Endothelial cell of umbilical vein (primary cell): ENCODE data around the gene FCN1. TPM values are rescaled to one million over a fixed set of nuclear protein-coding genes. Genes with fewer than 3 reads are reported as not detected.

Experiments used
- BruUV-seq: library from RNA; stranded (reverse); fragments of 400-500 nt; replicated peaks from 2 replicates; lab custom pipeline; 2021; lab: Mats Ljungman, UMichigan
- CTCF ChIA-PET: fragments of 300-600, 350-600 bp; sonication (Branson Sonifier 250); formaldehyde crosslinking; loops from one replicate; lab custom pipeline; 2021; ENCODE audit warnings: antibody characterized with exemption, inconsistent platforms; lab: Charles Lee
- POLR2A ChIA-PET: fragments of 300-600, 350-600 bp; sonication (Branson Sonifier 250); formaldehyde crosslinking; loops from one replicate; lab custom pipeline; 2021; ENCODE audit warnings: antibody characterized with exemption, inconsistent platforms; lab: Charles Lee
- DNase-seq: peaks from one replicate; pipeline ENCODE4 v3.0.0-alpha.2; 2011; ENCODE audit warnings: low read depth, low spot score
- FAIRE-seq: peaks from 2 replicates; lab custom pipeline; 2011; peaks lifted over from hg19 to GRCh38; lab: Jason Lieb, UNC
- H2AFZ ChIP-seq: 2 replicates; pipeline ENCODE4 v1.6.0; 2012; ENCODE audit warnings: low read depth, low read length, control low read depth, inconsistent platforms
- H3K27ac ChIP-seq: 2 replicates; pipeline ENCODE4 v1.5.1; 2011; ENCODE audit warnings: low read depth, mild to moderate bottlenecking, control low read depth, low read length, moderate library complexity; ENCODE audit not compliant: insufficient read depth
- H3K27me3 ChIP-seq, 2 experiments: 2 replicates each; pipeline versions ENCODE4 v1.6.0 to v1.6.1; 2011; ENCODE audit warnings: low read length in 2 of 2, mixed read lengths in 1 of 2; ENCODE audit not compliant: control insufficient read depth in 2 of 2, insufficient read depth in 2 of 2
- H3K36me3 ChIP-seq, 2 experiments: 2 replicates in 1 of 2; 3 replicates in 1 of 2; pipeline ENCODE4 v1.5.1; 2011; ENCODE audit warnings: low read length in 2 of 2, mild to moderate bottlenecking in 1 of 2, moderate library complexity in 1 of 2; ENCODE audit not compliant: control insufficient read depth in 2 of 2, insufficient read depth in 2 of 2; ENCODE audit errors: extremely low read depth in 1 of 2
- H3K4me1 ChIP-seq: 3 replicates; pipeline ENCODE4 v1.5.1; 2011; ENCODE audit warnings: mild to moderate bottlenecking, low read length; ENCODE audit not compliant: control insufficient read depth, insufficient read depth; ENCODE audit errors: extremely low read depth
- H3K4me2 ChIP-seq: 2 replicates; pipeline ENCODE4 v1.6.1; 2011; ENCODE audit warnings: low read length, control low read depth, mixed read lengths; ENCODE audit not compliant: insufficient read depth
- H3K4me3 ChIP-seq, 3 experiments: fragments of 200-600 bp in 1 of 3; sonication (generic), shearing (Covaris generic) in 1 of 3; replicated peaks in 1 of 3; 2 replicates each; pipeline ENCODE4 v1.5.1; 2011 to 2016; ENCODE audit warnings: control low read depth in 3 of 3, low read length in 3 of 3, mild to moderate bottlenecking in 2 of 3, inconsistent platforms in 1 of 3, low read depth in 1 of 3, moderate library complexity in 1 of 3; ENCODE audit not compliant: insufficient read depth in 1 of 3
- H3K79me2 ChIP-seq: 2 replicates; pipeline ENCODE4 v1.6.0; 2012; ENCODE audit warnings: low read length, inconsistent platforms; ENCODE audit not compliant: control insufficient read depth, insufficient read depth
- H3K9ac ChIP-seq: replicated peaks from 2 replicates; pipeline ENCODE3; 2011; ENCODE audit warnings: low read length, control low read depth; ENCODE audit not compliant: insufficient read depth; ENCODE audit errors: extremely low read depth
- H3K9me1 ChIP-seq: replicated peaks from 3 replicates; pipeline ENCODE4 v1.6.0; 2011; ENCODE audit warnings: mild to moderate bottlenecking, low read length; ENCODE audit not compliant: control insufficient read depth, insufficient read depth; ENCODE audit errors: extremely low read depth
- H3K9me3 ChIP-seq: replicated peaks from 2 replicates; pipeline ENCODE4 v1.5.1; 2012; ENCODE audit warnings: low read length, inconsistent platforms; ENCODE audit not compliant: control insufficient read depth, insufficient read depth
- H4K20me1 ChIP-seq: replicated peaks from 2 replicates; pipeline ENCODE3; 2011; ENCODE audit warnings: mild to moderate bottlenecking, low read length; ENCODE audit not compliant: control insufficient read depth, insufficient read depth; ENCODE audit errors: extremely low read depth
- EZH2 ChIP-seq: IDR thresholded peaks from 2 replicates; pipeline ENCODE4 v1.6.1; 2012; ENCODE audit warnings: borderline replicate concordance, low read depth, mild to moderate bottlenecking, moderate library complexity, low read length, inconsistent platforms; ENCODE audit not compliant: severe bottlenecking
- FOS ChIP-seq: IDR thresholded peaks from 2 replicates; pipeline ENCODE4 v1.6.1; 2011; ENCODE audit warnings: mild to moderate bottlenecking, low read length, moderate library complexity, borderline replicate concordance; ENCODE audit not compliant: insufficient read depth
- GATA2 ChIP-seq: IDR thresholded peaks from 2 replicates; pipeline ENCODE4 v1.7.0; 2011; ENCODE audit warnings: low read depth, mild to moderate bottlenecking, moderate library complexity, mixed read lengths, low read length; ENCODE audit not compliant: insufficient read length, insufficient read depth
- JUN ChIP-seq: IDR thresholded peaks from 2 replicates; pipeline ENCODE4 v1.6.1; 2011; ENCODE audit warnings: borderline replicate concordance, low read depth; ENCODE audit not compliant: insufficient read length, insufficient read depth
- MYC ChIP-seq: IDR thresholded peaks from one replicate; pipeline ENCODE4 v1.6.1; 2011; ENCODE audit warnings: mild to moderate bottlenecking, low read depth, low read length
- POLR2A ChIP-seq: IDR thresholded peaks from 2 replicates; pipeline ENCODE4 v1.6.1; 2012; ENCODE audit warnings: low read depth, mild to moderate bottlenecking, control low read depth, low read length
- POLR2AphosphoS5 ChIP-seq: IDR thresholded peaks from 2 replicates; pipeline ENCODE4 v1.6.1; 2012; ENCODE audit warnings: low read depth, mild to moderate bottlenecking, control low read depth, low read length, moderate library complexity; ENCODE audit not compliant: insufficient read depth
- dilution Hi-C: fragments of 300-500 bp; cut with MboI; formaldehyde crosslinking; loops from one replicate; pipeline ENCODE4 v1.15.0; 2019; ENCODE audit warnings: low sequenced_read_pairs; ENCODE audit not compliant: extremely low pct_ligation_motif_present
- intact Hi-C: fragments of 100-400 bp; cut with micrococcal nuclease; formaldehyde crosslinking; loops from one replicate; pipeline ENCODE4 v1.10.0; 2022
- polyA plus RNA-seq, 4 experiments: library from polyadenylated mRNA; depleted of rRNA in 3 of 4; stranded (reverse) in 3 of 4; unstranded in 1 of 4; fragments of >200 nt; gene quantifications; 2 replicates each; pipeline versions ENCODE4 v1.2.1 to v1.2.3, GENCODE V29; 2011 to 2012; ENCODE audit warnings: missing spikeins in 1 of 4
- total RNA-seq: library from RNA; stranded (reverse); gene quantifications from 2 replicates; pipeline ENCODE4 v1.2.3, GENCODE V29; 2021
- TF ChIP-seq, protein P1 (sequence below), 2 donors: IDR thresholded peaks; 1 replicate in 1 of 2; 2 replicates in 1 of 2; pipeline ENCODE4 v1.5.1; 2011; ENCODE audit warnings: low read length in 2 of 2, mild to moderate bottlenecking in 2 of 2, moderate library complexity in 2 of 2, control low read depth in 1 of 2, inconsistent platforms in 1 of 2, low read depth in 1 of 2; ENCODE audit not compliant: insufficient read depth in 1 of 2; ENCODE audit errors: extremely low read depth in 1 of 2
- TF ChIP-seq, protein P2 (sequence below): IDR thresholded peaks from 2 replicates; pipeline ENCODE4 v1.6.1; 2011; ENCODE audit not compliant: insufficient read depth, insufficient read length

The FCN1 gene
- total and polyA plus RNA-seq, 2 donors (not counting 3 experiments of a cell fraction or from before 2014, with no cell fraction given), result not detected

DNA sequence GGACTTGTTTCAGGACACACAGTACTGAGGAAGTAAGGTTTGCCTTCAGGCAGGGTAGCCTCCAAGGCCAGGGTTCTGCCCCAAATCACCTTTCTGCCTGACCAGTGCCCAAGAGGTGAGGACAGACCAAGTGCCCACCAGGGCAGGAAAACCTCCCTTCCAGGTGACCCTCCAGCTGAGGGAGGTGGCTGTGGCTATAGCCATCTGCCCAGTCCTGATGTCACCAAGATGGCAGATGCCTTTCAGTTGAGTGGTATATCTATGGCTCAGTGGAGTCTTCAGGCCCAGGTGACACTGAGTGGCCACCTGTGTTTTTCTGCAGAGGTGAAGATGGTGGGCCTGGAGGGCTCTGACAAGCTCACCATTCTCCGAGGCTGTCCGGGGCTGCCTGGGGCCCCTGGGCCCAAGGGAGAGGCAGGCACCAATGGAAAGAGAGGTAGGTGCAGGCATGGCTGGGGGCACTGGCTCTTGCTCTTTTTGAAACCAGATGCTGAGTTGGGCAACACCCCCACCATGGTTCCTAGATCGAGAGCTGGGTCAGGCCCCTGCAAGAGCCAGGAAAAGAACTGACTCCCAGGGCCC lies 35.4 kb downstream of the FCN1 start:
- H3K9me3 ChIP-seq, result no peaks in the 10 kb centered on the region
- CTCF ChIA-PET, result no interaction called here
- no peak overlapping the region for H3K4me2 ChIP-seq
- no peaks in the 10 kb centered on the region for H3K79me2 ChIP-seq
- TF ChIP-seq, protein P1, sequence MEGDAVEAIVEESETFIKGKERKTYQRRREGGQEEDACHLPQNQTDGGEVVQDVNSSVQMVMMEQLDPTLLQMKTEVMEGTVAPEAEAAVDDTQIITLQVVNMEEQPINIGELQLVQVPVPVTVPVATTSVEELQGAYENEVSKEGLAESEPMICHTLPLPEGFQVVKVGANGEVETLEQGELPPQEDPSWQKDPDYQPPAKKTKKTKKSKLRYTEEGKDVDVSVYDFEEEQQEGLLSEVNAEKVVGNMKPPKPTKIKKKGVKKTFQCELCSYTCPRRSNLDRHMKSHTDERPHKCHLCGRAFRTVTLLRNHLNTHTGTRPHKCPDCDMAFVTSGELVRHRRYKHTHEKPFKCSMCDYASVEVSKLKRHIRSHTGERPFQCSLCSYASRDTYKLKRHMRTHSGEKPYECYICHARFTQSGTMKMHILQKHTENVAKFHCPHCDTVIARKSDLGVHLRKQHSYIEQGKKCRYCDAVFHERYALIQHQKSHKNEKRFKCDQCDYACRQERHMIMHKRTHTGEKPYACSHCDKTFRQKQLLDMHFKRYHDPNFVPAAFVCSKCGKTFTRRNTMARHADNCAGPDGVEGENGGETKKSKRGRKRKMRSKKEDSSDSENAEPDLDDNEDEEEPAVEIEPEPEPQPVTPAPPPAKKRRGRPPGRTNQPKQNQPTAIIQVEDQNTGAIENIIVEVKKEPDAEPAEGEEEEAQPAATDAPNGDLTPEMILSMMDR (IDR thresholded peaks at IDR 0.05; ENCODE audit: extremely low read depth in 1 of 2, insufficient read depth in 1 of 2, low read depth in 1 of 2, low read length in 2 of 2), result no peak
- no peak for TF ChIP-seq POLR2A
- TF ChIP-seq MYC, result no peak
- TF ChIP-seq POLR2AphosphoS5, result no peak
- no peak for TF ChIP-seq EZH2
- TF ChIP-seq, protein P2, sequence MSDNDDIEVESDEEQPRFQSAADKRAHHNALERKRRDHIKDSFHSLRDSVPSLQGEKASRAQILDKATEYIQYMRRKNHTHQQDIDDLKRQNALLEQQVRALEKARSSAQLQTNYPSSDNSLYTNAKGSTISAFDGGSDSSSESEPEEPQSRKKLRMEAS, result no peak
- TF ChIP-seq JUN, result no peak
- no peak for TF ChIP-seq GATA2
- no peak for TF ChIP-seq FOS
- dilution Hi-C loops, result no loop called here
- no peak for FAIRE-seq
- POLR2A ChIA-PET, result no interaction called here
- H3K9me1 ChIP-seq, result no peaks in the 10 kb centered on the region
- no TSS peak for BruUV-seq
- H3K27me3 ChIP-seq, result no peaks in the 10 kb centered on the region
- no peak for DNase-seq
- no peak overlapping the region for H2AFZ ChIP-seq
- H3K4me3 ChIP-seq, result no peak overlapping the region
- no peak overlapping the region for H3K27ac ChIP-seq
- intact Hi-C loops, result no loop called here
- H3K9ac ChIP-seq, result no peak overlapping the region
- no peaks in the 10 kb centered on the region for H3K36me3 ChIP-seq
- no peaks in the 10 kb centered on the region for H4K20me1 ChIP-seq
- no peaks in the 10 kb centered on the region for H3K4me1 ChIP-seq
